ENCODE data around the gene RBMXL3.
A peak's percentile ranks its signal among the peaks of the same experiment; 100 is the strongest.

DNA sequence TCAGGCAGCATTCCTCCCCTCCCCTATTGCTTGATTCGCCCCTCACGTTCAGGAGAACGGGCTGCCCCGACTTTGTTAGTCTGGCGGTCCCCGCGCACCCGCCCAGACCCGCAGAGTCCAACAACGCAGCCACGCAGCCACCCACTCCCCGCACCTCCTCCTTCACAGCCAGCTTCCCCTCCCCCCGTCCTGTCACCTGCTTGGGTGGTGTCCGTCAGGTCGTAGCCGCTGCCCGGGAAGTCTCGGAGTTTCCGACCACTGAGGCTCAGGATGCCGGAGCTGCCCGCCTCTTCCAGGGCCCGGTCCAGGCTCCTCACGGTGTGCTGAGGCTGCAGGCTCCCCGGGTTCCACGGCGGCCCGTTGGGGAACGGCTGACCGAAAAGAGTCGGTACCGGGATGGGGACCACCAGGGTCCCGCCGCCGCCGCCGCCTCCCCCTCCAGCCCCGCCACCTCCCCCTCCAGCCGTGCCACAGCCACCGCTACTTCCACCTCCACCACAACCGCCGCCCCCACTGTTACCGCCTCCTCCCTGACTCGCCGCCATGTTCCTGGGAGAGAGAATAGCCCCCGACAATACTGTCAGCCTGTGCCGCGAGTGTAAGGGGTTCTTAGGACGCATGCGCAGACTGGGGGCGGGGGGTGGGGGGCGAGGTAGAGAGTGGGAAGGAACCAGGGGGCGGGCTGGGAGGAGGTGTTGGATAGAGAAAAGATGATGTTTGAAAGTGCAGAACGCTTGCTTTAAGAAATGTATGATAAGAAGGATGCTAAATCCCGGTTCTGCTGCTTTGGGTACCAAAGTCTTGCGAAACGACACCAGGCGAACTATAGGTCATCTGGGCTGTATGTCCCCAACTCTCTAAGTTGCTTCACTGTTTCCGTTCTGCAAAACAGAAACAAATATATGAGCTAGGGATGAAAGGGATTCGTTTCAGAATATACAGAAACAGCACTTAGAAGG is 44.6 kb downstream of the RBMXL3 start, which contains the start of gene LRCH2:
- TF ChIP-seq EZH2phosphoT487 (IDR thresholded peaks at IDR 0.05; ENCODE audit: borderline replicate concordance, low read length): peak; percentile 57; the same call in 1 of the 2 replicates
- TF ChIP-seq, protein P1, sequence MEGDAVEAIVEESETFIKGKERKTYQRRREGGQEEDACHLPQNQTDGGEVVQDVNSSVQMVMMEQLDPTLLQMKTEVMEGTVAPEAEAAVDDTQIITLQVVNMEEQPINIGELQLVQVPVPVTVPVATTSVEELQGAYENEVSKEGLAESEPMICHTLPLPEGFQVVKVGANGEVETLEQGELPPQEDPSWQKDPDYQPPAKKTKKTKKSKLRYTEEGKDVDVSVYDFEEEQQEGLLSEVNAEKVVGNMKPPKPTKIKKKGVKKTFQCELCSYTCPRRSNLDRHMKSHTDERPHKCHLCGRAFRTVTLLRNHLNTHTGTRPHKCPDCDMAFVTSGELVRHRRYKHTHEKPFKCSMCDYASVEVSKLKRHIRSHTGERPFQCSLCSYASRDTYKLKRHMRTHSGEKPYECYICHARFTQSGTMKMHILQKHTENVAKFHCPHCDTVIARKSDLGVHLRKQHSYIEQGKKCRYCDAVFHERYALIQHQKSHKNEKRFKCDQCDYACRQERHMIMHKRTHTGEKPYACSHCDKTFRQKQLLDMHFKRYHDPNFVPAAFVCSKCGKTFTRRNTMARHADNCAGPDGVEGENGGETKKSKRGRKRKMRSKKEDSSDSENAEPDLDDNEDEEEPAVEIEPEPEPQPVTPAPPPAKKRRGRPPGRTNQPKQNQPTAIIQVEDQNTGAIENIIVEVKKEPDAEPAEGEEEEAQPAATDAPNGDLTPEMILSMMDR (conservative IDR thresholded peaks at IDR 0.05; ENCODE audit: low read depth, low read length): no peak
